ENCODE results near the gene TERB2.

DNA sequence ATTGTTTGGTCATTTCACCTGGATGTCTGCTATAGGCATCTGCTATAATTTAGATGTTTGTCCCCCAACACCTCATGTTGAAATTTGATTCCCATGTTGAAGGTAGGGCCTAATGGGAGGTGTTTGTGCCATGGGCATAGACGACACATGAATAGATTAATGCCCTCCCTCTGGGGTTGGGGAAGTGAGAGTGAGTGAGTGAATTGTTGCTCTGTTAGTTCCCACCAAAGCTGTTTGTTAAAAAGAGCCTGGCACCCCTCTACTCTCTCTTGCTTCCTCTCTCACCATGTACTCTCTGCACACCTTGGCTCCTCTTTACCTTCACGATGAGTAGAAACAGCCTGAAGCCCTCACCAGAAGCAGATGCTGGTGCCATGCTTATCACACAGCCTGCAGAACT, 42.6 kb downstream of the TERB2 start:
- TF ChIP-seq, protein P1, sequence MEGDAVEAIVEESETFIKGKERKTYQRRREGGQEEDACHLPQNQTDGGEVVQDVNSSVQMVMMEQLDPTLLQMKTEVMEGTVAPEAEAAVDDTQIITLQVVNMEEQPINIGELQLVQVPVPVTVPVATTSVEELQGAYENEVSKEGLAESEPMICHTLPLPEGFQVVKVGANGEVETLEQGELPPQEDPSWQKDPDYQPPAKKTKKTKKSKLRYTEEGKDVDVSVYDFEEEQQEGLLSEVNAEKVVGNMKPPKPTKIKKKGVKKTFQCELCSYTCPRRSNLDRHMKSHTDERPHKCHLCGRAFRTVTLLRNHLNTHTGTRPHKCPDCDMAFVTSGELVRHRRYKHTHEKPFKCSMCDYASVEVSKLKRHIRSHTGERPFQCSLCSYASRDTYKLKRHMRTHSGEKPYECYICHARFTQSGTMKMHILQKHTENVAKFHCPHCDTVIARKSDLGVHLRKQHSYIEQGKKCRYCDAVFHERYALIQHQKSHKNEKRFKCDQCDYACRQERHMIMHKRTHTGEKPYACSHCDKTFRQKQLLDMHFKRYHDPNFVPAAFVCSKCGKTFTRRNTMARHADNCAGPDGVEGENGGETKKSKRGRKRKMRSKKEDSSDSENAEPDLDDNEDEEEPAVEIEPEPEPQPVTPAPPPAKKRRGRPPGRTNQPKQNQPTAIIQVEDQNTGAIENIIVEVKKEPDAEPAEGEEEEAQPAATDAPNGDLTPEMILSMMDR (IDR thresholded peaks at IDR 0.05), result no peak
- TF ChIP-seq POLR2A (IDR thresholded peaks at IDR 0.05), result no peak

All from heart left ventricle (tissue), 13 donors.